Mononuclear cell (primary cell): ENCODE results near the gene C3orf33. TPM values are rescaled to one million over a fixed set of nuclear protein-coding genes. Genes with fewer than 3 reads are reported as not detected.

ENCODE experiments used
- H3K27me3 ChIP-seq: 2 replicates; pipeline ENCODE4 v1.6.0; 2011; ENCODE audit warnings: low read length, control low read depth; ENCODE audit not compliant: insufficient read depth
- H3K4me1 ChIP-seq: 2 replicates; pipeline ENCODE4 v1.5.1; 2011; ENCODE audit warnings: mild to moderate bottlenecking, low read length, control low read depth; ENCODE audit not compliant: insufficient read depth
- H3K4me3 ChIP-seq: 2 replicates; pipeline ENCODE4 v1.5.1; 2011; ENCODE audit warnings: mild to moderate bottlenecking, low read length, moderate library complexity
- H3K9me3 ChIP-seq: 2 replicates; pipeline ENCODE4 v1.5.1; 2011; ENCODE audit warnings: low read depth, mild to moderate bottlenecking, control low read depth, low read length
- total RNA-seq: library from RNA; depleted of rRNA; stranded (reverse); fragments of >200 nt; gene quantifications from one replicate; pipeline ENCODE4 v1.2.3, GENCODE V29; 2012

The C3orf33 gene
- total RNA-seq, 1 donor: 2.3 TPM

DNA sequence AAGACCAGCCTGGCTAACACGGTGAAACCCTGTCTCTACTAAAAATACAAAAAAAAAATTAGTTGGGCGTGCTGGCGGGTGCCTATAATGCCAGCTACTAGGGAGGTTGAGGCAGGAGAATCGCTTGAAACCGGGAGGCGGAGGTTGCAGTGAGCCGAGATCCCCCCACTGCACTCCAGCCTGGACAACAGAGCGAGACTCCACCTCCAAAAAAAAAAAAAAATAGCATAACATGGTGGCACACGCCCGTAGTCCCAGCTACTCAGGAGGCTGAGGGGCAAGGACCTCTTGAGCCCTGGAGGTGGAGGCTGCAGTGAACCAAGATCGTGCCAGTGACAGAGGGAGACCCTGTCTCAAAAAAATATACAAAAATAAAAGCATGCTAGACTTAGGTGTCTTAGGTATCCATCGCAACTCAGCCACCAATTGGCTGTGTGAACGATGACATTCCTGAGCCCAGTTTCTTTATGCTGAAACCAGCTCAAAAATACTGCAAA lies 67.5 kb downstream of the C3orf33 start:
- H3K27me3 ChIP-seq: peaks cover 28% of the 10 kb centered on the region
- H3K4me3 ChIP-seq: no peak overlapping the region
- no peaks in the 10 kb centered on the region for H3K9me3 ChIP-seq
- peaks cover 12% of the 10 kb centered on the region for H3K4me1 ChIP-seq

- Histone ChIP-seq H3K4me3 (no peak overlapping the region), H3K9me3 (no peaks in the 10 kb centered on the region), H3K4me1 (peaks cover 8% of the 10 kb centered on the region), H3K27me3 (peaks cover 22% of the 10 kb centered on the region)
Observed at GRCh38 chr3:155737844-155738460, 68.1 kb downstream of the C3orf33 start.

DNA sequence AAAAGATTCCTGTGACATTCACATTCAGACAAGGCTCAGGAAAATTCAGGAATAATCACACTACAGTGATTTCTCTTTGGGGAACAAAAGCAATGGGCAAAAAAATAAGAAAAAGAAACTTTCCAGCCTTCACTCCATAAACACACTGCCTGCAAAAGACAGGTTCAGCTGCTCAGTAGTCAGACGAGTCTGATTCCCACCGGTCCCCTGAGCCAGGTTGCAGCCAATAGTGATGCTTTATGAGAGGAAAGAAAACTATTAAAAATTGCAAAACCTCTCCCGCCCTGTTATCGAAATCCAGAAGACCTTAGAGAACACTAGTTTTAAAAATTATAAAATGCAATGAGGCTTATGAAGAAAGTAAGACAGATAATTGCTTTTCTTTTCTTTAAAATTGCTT lies 69.7 kb downstream of the C3orf33 start:
- Histone ChIP-seq H3K4me1 (peaks cover 8% of the 10 kb centered on the region), H3K9me3 (no peaks in the 10 kb centered on the region), H3K27me3 (peaks cover 8% of the 10 kb centered on the region), H3K4me3 (no peak overlapping the region)

DNA sequence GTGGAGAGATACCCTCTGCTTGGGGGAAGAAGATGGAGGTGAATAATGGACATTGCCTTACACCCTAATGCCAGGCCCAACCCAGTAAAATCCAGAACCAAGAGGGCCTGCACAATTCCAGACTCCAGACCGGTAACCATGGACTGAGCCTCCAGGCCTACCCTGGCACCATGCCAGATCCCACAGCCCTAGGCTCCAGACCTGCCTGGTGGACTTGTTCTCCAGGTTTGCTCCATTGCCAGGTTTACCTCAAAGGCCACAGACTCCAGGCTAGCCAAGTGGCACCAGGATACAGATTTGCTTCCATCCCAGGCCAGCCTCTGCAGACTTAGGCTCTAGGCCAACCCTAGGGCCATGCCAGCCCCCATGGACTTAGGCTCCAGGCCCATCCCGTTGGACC lies 75.2 kb downstream of the C3orf33 start:
- Histone ChIP-seq H3K4me3 (no peak overlapping the region), H3K27me3 (peaks cover 3% of the 10 kb centered on the region)

DNA sequence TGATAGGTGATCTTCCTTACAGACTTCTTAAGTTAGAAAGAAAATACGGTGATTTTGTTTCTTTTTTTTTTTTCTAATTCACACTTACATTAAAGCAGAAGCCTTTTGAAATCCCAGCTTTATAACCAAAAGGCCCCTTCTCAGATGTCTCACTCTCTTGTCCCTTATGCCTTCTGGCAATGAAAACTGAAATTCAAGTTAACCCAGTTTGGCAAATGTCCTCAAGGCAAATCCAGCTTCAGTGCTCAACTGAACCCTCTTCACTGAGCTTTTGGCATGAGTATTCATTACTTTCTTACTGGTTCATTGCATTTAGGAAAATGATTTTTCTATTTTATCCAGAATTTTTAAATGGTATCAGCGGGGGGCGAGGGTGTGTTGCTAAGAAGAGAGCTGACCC lies 78.2 kb downstream of the C3orf33 start:
- H3K9me3 ChIP-seq: no peaks in the 10 kb centered on the region
- H3K27me3 ChIP-seq: peaks cover 3% of the 10 kb centered on the region
- no peaks in the 10 kb centered on the region for H3K4me1 ChIP-seq
- no peak overlapping the region for H3K4me3 ChIP-seq

More for the DNA sequence above, 75.2 kb downstream of the C3orf33 start:
- no peaks in the 10 kb centered on the region for H3K4me1 ChIP-seq
- no peaks in the 10 kb centered on the region for H3K9me3 ChIP-seq

GRCh38 chr3:155714295-155714718 lies 91.8 kb downstream of the C3orf33 start:
- Histone ChIP-seq H3K9me3 (no peaks in the 10 kb centered on the region), H3K4me1 (no peaks in the 10 kb centered on the region)

More at GRCh38 chr3:155714295-155714718, 91.8 kb downstream of the C3orf33 start:
- H3K27me3 ChIP-seq: no peaks in the 10 kb centered on the region
- H3K4me3 ChIP-seq: no peak overlapping the region

Other genes with a start within 250 kb of the C3orf33 start
- gene PLCH1, start 61.2 kb downstream of the C3orf33 start, total RNA-seq: 0.94 TPM
- gene SLC33A1, start 48.1 kb upstream of the C3orf33 start, total RNA-seq: 30.3 TPM
- 43.6 TPM for gene GMPS, start 64.4 kb upstream of the C3orf33 start, total RNA-seq